PFSK-1 (cell line): ENCODE results near the gene DYNC1LI1.

ENCODE experiments used
- FOXP2 ChIP-seq: optimal IDR thresholded peaks from 2 replicates; pipeline ENCODE3; 2011; ENCODE audit warnings: borderline replicate concordance, control low read depth, inconsistent platforms; ENCODE audit not compliant: insufficient read depth; ENCODE audit errors: extremely low read length, extremely low read depth
- POLR2AphosphoS5 ChIP-seq: IDR thresholded peaks from 2 replicates; pipeline ENCODE4 v1.6.1; 2012; ENCODE audit warnings: low read depth, mild to moderate bottlenecking, control low read depth, low read length, moderate library complexity
- REST ChIP-seq, 2 experiments: IDR thresholded peaks; 2 replicates each; pipeline versions ENCODE4 v1.6.1 to v1.8.0; 2011 to 2012; ENCODE audit warnings: low read depth in 2 of 2, low read length in 2 of 2, control low read depth in 1 of 2, inconsistent platforms in 1 of 2, mild to moderate bottlenecking in 1 of 2, moderate library complexity in 1 of 2; ENCODE audit not compliant: insufficient read depth in 1 of 2
- SIN3A ChIP-seq: IDR thresholded peaks from 2 replicates; pipeline ENCODE4 v1.6.1; 2012; ENCODE audit warnings: mild to moderate bottlenecking, low read length, moderate library complexity, borderline replicate concordance; ENCODE audit not compliant: insufficient read depth
- TAF1 ChIP-seq: IDR thresholded peaks from 2 replicates; pipeline ENCODE4 v1.6.1; 2012; ENCODE audit warnings: low read length, control low read depth, borderline replicate concordance; ENCODE audit not compliant: insufficient read depth

DYNC1LI1 gene

GRCh38 chr3:32552013-32552412 is 18.6 kb downstream of the DYNC1LI1 start:
- no peak for TF ChIP-seq FOXP2
- no peak for TF ChIP-seq TAF1
- no peak for TF ChIP-seq SIN3A
- TF ChIP-seq REST (IDR thresholded peaks at IDR 0.05; ENCODE audit: insufficient read depth in 1 of 2, low read depth in 2 of 2, low read length in 2 of 2) = no peak
- no peak for TF ChIP-seq POLR2AphosphoS5

GRCh38 chr3:32551496-32551895 is 19.2 kb downstream of the DYNC1LI1 start:
- TF ChIP-seq TAF1 = no peak
- TF ChIP-seq FOXP2 = no peak
- TF ChIP-seq REST (IDR thresholded peaks at IDR 0.05; ENCODE audit: insufficient read depth in 1 of 2, low read depth in 2 of 2, low read length in 2 of 2) = no peak

- TF ChIP-seq FOXP2 (no peak), SIN3A (no peak), POLR2AphosphoS5 (no peak), TAF1 (no peak), REST (IDR thresholded peaks at IDR 0.05; ENCODE audit: insufficient read depth in 1 of 2, low read depth in 2 of 2, low read length in 2 of 2) (no peak)
These were observed 19.6 kb downstream of the DYNC1LI1 start for GRCh38 chr3:32551087-32551486.

- TF ChIP-seq REST (IDR thresholded peaks at IDR 0.05; ENCODE audit: insufficient read depth in 1 of 2, low read depth in 2 of 2, low read length in 2 of 2) (no peak), SIN3A (no peak), POLR2AphosphoS5 (no peak), FOXP2 (no peak), TAF1 (no peak)
These were observed 25.4 kb downstream of the DYNC1LI1 start for GRCh38 chr3:32545305-32545704.

GRCh38 chr3:32544894-32545293 is 25.8 kb downstream of the DYNC1LI1 start:
- TF ChIP-seq TAF1 (no peak), SIN3A (no peak)

GRCh38 chr3:32542807-32543206 is 27.9 kb downstream of the DYNC1LI1 start:
- TF ChIP-seq POLR2AphosphoS5 (no peak), FOXP2 (no peak), TAF1 (no peak), REST (IDR thresholded peaks at IDR 0.05; ENCODE audit: insufficient read depth in 1 of 2, low read depth in 2 of 2, low read length in 2 of 2) (no peak), SIN3A (no peak)
